HG03342 (cell line): ENCODE results near the gene ZNF26.
"Not testable (repeated sequence)": the region's sequence is repeated elsewhere in the genome, so short reads cannot be mapped to it uniquely, and the experiment has no call there.

Experiments used
- ATAC-seq: cut with Tn5 transposase; IDR thresholded peaks from one replicate; pipeline ENCODE4 v1.9.1; 2021; ENCODE audit warnings: mild to moderate bottlenecking, moderate library complexity; ENCODE audit not compliant: unreplicated experiment

The ZNF26 gene

DNA sequence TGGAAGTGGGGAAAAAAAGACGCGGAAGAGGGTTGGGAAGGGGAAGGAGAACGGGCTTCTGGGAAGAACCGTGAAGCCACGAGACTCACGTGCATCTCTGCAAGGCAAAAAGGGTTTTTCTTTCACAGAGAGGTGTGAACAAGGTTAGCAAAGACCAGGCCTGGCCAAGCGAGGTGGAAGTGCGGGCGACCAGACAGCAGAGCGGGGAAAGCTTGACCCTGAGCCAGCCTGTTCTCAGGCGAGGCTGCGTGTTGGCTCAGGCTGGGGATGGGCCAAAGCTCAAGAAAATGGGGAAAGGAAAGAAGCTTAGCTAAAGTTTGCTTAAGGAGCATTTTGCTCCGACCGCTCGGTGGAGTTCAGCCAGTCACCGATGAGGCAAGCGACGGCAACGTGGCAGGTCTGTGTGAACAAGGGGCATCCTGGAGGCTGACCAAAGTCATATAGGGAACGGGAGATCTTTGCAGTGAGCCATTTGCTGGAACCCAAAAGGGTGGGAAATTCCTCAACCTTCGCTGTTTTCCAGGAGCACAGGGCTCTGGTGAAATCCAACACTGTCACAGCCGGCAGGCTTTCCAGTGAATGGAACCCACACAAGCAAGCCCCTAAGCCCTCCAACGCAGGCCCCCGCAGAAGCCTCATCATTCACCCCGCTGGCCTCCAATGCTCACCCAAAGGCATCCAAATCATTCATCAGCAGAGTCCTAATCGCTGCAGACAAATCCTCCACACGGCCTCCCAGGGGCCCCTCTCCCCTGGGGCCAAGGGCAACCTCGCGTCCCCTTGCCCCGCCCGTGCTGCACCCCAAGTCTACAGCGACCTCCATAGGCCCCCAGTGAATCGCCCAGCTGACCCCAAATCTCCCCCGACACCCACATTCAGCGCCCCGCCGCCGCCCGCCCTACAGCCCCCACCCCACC lies 30.8 kb upstream of the ZNF26 start:
- ATAC-seq = peak; percentile 34

DNA sequence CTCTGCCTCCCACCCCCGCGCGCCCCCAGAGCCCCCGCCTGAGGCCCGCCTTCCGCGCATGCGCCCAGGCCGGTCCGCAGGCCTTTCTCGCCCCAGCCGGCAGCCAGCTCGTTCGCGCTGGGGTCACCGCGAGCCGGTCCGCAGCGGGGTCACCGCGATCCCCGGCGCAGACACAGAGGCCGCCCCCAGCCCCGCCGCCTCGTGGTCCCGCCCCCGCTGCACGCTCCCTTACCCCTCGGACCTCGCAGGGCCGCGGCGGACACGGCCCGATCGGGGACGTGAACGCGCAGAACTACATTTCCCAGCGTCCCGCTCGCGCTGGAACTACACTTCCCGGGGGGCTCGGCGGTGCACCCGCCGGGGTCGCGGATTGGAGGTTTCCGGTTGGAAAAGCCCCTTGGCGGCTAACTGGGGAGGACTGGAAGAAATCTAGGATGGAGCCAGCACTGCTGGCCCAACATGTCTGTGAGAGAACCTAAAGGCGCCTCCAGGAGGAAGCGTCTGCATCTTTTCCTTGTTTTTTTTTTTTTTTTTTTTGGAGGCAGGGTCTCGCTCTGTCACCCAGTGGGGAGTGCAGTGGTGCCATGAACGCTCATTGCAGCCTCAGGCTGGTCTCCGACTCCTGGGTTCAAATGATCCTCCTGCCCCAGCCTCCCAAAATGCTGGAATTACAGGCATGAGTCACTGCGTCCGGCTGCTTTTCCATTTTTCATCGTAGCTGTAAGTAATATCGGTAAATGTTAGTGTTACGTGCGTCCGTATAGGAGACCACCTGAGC lies 30.0 kb upstream of the ZNF26 start, which contains the start of gene ZNF605:
Gene ZNF605, minus strand, starts transcription at position 296 of the 778 bp plus-strand sequence. CDS start 10,671 bp downstream, outside the sequence.
- peak; percentile 90 for ATAC-seq

DNA sequence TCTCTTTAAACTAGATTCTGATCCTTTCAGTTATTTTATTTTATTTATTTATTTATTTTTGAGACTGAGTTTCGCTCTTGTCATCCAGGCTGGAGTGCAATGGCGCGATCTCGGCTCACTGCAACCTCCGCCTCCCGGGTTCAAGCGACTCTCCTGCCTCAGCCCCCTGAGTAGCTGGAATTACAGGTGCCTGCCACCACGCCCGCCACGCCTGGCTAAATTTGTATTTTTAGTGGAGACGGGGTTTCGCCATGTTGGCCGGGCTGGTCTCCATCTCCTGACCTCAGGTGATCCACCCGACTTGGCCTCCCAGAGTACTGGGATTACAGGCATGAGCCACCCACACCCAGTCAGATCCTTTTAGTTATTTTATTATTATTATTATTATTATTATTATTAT lies 24.4 kb upstream of the ZNF26 start:
- ATAC-seq = not testable (repeated sequence)

DNA sequence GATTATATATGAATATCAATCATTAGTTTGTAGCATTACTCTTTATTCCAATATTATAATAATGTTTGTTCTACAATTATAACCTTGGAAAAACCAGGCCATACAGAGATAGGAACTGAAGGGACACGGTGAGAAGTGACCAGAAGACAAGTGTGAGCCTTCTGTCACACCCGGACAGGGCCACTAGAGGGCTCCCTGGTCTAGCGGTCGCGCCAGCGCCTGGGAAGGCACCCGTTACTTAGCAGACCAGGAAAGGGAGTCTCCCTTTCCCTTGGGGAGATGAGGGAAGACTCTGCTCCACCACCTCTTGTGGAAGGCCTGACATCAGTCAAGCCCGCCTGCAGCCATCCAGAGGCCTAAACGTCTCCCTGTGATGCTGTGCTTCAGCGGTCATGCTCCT lies 22.2 kb upstream of the ZNF26 start:
- not testable (repeated sequence) for ATAC-seq

DNA sequence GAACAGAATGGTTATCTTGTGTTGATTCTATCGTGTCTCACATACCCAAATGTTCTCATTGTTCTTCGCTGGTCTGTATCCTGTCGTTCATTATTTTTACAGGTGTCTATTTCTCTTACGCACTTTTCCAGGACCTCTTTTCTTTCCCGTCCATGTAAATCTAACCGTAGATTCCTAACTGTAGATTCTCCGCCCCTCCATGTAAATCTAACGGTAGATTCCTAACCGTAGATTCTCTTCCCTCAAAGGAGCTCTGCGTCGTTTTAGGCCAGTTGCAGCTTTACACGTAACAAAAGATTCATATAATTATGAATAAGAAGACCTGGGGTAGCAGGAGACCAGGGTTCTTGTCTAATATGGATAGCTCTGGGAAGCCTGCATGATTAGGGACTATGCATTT lies 20.4 kb upstream of the ZNF26 start:
- no peak for ATAC-seq

- ATAC-seq = no peak
Measured at GRCh38 chr12:132966676-132967415, 19.3 kb upstream of the ZNF26 start.

- ATAC-seq = no peak
Measured at GRCh38 chr12:132967736-132968135, 18.4 kb upstream of the ZNF26 start.

- ATAC-seq = no peak
Measured at GRCh38 chr12:132972374-132972773, 13.8 kb upstream of the ZNF26 start.

DNA sequence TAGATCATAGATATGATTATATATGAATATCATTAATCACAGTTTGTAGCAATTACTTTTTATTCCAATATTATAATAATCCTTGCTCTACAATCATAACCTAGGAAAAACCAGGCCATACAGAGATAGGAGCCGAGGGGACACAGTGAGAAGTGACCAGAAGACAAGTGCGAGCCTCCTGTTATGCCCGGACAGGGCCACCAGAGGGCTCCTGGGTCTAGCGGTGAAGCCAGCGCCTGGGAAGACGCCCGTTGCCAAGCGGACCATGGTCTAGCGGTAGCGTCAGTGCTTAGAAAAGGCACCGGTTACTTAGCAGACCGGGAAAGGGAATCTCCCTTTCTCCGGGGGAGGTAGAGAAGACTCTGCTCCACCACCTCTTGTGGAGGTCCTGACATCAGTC lies 9.3 kb upstream of the ZNF26 start:
- ATAC-seq = not testable (repeated sequence)

DNA sequence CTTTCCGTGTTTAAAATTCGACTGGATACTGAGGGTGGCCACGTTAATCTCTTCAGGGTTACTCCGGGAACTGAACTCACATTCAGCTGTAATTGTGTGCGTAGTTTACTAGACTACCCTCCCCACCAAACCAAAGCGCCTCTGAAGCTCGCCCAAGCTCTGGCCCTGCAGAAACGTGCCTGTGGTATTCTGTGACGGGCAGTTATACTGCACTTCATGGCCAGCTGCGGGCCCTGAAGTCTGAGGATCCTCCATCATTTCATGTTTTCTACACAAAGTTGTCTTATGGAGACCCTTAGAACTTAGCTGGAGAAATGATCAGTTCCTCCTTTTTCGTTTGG lies 688 bp downstream of the ZNF26 start:
- no peak for ATAC-seq

- ATAC-seq = no peak
Measured at GRCh38 chr12:132998741-132999140, 12.6 kb downstream of the ZNF26 start.

GRCh38 chr12:133010657-133011297 lies 24.6 kb downstream of the ZNF26 start:
- ATAC-seq = no peak

- ATAC-seq = no peak
Measured at GRCh38 chr12:133023566-133023965, 37.4 kb downstream of the ZNF26 start.

- ATAC-seq = no peak
Measured at GRCh38 chr12:133026996-133027395, 40.8 kb downstream of the ZNF26 start.

DNA sequence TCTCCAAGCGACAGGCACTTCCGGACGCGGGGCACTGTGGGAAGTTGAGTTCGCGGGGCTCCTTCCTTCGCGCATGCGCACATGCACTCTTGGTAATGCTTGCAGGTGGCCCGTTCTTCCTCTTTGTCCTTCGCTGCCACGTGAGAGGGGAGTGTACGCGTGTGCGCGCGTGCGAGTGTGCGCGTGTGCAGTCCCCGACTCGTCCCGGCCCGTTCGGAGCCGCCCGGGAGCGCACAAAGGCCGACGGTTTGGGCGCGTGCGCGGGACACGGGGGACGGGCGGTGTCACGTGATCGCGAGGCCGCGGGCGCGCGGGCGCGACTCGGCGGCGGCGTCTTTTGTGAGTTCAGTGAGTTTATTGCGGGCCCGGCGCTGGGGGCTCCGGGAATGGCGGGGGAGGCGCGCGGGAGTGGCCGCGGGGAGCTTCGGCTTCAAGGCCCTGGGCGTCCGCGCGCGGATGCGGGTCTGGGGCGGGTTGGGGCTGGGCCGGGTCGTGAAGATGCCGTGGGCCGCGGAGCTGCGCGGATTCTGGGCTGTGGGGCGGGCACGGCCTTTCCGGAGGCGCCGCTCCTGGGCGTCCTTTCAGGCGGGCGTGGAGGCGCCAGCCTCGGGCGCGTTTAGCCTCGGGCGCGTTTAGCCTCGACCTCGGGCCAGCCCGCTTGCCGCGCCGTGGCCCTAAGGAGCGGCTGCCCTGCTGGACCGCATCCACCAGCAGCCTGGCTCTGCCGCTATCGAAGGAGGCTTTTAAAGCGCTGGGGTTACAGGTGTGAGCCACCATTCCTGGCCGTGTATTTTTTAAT lies 51.2 kb downstream of the ZNF26 start, which contains the start of gene ZNF84:
Gene ZNF84, plus strand, starts transcription at position 303 of the 799 bp plus-strand sequence. CDS start 3,959 bp downstream, outside the sequence.
- ATAC-seq = peak; percentile 86

- no peak for ATAC-seq
Measured at GRCh38 chr12:133038118-133038709, 52.0 kb downstream of the ZNF26 start.

DNA sequence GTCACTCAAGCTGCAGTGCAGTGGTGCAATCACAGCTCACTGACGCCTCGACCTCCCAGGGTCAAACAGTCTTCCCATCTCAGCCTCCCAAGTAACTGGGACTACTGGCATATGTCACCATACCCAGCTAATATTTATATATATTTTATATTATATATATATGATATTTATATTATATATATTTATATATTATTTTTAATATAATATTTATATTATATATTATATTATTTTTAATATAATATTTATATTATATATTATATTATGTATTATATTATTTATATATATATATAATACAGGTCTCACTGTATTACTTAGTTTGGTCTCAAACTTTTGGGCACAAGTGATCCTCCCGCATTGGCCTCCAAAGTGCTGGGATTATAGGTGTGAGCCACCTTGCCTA lies 60.5 kb downstream of the ZNF26 start:
- no peak for ATAC-seq

DNA sequence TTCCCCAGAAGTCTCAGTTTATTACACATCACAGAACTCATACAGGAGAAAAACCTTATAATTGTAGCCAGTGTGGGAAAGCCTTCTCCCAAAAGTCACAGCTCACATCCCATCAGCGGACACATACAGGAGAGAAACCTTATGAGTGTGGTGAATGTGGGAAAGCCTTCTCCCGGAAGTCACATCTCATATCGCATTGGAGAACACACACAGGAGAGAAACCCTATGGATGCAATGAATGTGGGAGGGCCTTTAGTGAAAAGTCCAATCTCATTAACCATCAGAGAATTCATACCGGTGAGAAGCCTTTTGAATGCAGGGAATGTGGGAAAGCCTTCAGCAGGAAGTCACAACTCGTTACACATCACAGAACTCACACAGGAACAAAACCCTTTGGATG lies 71.3 kb downstream of the ZNF26 start:
- ATAC-seq = no peak
